NOMO-1 treated with DMSO at 0.1 percent for 48 hours (cell line): Measurements from ENCODE around the gene PEX26.
"Not testable (repeated sequence)": the region's sequence is repeated elsewhere in the genome, so short reads cannot be mapped to it uniquely, and the experiment has no call there.

Experiments used
- DNase-seq: peaks from one replicate; lab custom pipeline; 2025; ENCODE audit not compliant: unreplicated experiment; lab: John Stamatoyannopoulos, UW

The PEX26 gene

GRCh38 chr22:18115906-18116371, 38.1 kb downstream of the PEX26 start:
- no peak for DNase-seq

GRCh38 chr22:18116634-18117033, 38.8 kb downstream of the PEX26 start:
- no peak for DNase-seq

- no peak for DNase-seq
These were observed 40.6 kb downstream of the PEX26 start for GRCh38 chr22:18118345-18118915.

GRCh38 chr22:18119409-18120110, 41.8 kb downstream of the PEX26 start:
- no peak for DNase-seq

- DNase-seq, result no peak
These were observed 43.1 kb downstream of the PEX26 start for GRCh38 chr22:18120857-18121256.

GRCh38 chr22:18121506-18121905, 43.7 kb downstream of the PEX26 start:
- no peak for DNase-seq

- DNase-seq, result no peak
These were observed 44.3 kb downstream of the PEX26 start for GRCh38 chr22:18121954-18122554.

- DNase-seq, result not testable (repeated sequence)
These were observed 45.8 kb downstream of the PEX26 start for GRCh38 chr22:18123476-18124025.

- no peak for DNase-seq
These were observed 48.8 kb downstream of the PEX26 start for GRCh38 chr22:18126606-18127005.

GRCh38 chr22:18130018-18130417, 52.2 kb downstream of the PEX26 start:
- DNase-seq, result no peak

GRCh38 chr22:18130699-18131429, 53.1 kb downstream of the PEX26 start:
- DNase-seq, result no peak

GRCh38 chr22:18133452-18133851, 55.7 kb downstream of the PEX26 start:
- DNase-seq, result no peak

GRCh38 chr22:18136563-18137320, 59.0 kb downstream of the PEX26 start:
- DNase-seq, result no peak

GRCh38 chr22:18141004-18141403, 63.2 kb downstream of the PEX26 start:
- DNase-seq, result not testable (repeated sequence)

- no peak for DNase-seq
These were observed 66.3 kb downstream of the PEX26 start for GRCh38 chr22:18144105-18144504.

- no peak for DNase-seq
These were observed 68.0 kb downstream of the PEX26 start for GRCh38 chr22:18145676-18146388.

- no peak for DNase-seq
These were observed 68.6 kb downstream of the PEX26 start for GRCh38 chr22:18146389-18146753.

GRCh38 chr22:18147791-18148190, 70.0 kb downstream of the PEX26 start:
- no peak for DNase-seq

- DNase-seq, result peak; percentile 23
These were observed 70.6 kb downstream of the PEX26 start for GRCh38 chr22:18148293-18148965.

- no peak for DNase-seq
These were observed 74.7 kb downstream of the PEX26 start for GRCh38 chr22:18152519-18152918.
